ENCODE results near the gene ZC3HAV1. TPM values are rescaled to one million over a fixed set of nuclear protein-coding genes. Genes with fewer than 3 reads are reported as not detected.

Gene ZC3HAV1
- total and polyA plus RNA-seq, 9 of the 15 experiments (the other 6 are each of a cell fraction or from before 2014, with no cell fraction given), result 11.9 to 40.5 (median 23.9) TPM

DNA sequence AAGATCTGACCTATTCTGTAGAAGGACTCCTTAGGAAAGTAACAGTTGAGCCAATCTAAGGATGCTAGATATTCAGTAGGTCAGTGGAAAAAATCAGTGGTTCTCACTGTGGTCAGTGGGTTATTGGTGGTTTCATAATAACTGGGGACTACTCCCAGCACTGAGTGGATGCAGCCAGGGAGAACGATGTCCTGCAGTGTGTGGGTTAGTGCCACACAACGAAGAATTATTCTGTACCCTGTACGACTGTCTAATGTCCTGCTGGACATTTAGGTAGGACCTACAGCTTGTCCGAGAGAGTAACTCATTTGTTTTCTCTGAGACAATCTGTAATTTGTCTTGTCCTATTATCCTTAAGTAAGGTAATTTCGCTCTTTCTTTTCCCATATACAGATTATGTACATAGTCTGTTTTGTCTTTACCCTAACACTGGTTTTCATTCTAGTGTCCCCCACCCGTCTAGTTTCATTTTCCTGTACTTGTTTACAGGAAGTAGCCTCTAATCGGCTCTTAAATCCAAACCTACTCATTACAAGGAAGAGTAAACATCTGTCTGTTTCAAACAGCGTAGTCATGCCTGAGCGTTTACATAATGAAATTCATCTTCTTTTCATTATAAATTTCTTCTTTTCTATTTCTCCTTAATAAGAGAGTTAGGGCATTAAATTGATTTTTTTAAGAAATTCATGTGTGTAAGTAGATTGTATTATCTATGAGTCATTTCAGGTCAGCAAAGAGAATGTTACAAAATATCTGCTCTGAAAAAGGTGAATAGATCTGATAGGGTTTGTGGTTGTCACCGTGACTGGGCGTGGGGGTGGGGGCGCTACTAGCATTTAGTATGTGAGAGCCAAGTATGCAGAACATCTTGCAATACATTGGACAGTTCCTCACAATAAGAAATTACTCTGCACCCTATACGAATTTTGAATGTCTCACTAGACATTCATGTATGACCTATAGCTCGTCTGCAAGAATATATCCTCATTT, 65.4 kb downstream of the ZC3HAV1 start (continued):
- TF ChIP-seq, protein P1, sequence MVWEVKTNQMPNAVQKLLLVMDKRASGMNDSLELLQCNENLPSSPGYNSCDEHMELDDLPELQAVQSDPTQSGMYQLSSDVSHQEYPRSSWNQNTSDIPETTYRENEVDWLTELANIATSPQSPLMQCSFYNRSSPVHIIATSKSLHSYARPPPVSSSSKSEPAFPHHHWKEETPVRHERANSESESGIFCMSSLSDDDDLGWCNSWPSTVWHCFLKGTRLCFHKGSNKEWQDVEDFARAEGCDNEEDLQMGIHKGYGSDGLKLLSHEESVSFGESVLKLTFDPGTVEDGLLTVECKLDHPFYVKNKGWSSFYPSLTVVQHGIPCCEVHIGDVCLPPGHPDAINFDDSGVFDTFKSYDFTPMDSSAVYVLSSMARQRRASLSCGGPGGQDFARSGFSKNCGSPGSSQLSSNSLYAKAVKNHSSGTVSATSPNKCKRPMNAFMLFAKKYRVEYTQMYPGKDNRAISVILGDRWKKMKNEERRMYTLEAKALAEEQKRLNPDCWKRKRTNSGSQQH (CRISPR knock-in tag; IDR thresholded peaks at IDR 0.05), result no peak
- TF ChIP-seq YBX1 (IDR thresholded peaks at IDR 0.05) (no peak), ZNF347 (CRISPR knock-in tag; IDR thresholded peaks at IDR 0.05; ENCODE audit: low read depth) (no peak), PURB (CRISPR knock-in tag; IDR thresholded peaks at IDR 0.05; ENCODE audit: low read depth) (no peak), NR2C1 (IDR thresholded peaks at IDR 0.05) (no peak), NR2C1 (tag; IDR thresholded peaks at IDR 0.05) (peak; percentile 31; the same call in 1 of the 2 replicates), ILK (tag; IDR thresholded peaks at IDR 0.05; ENCODE audit: borderline replicate concordance, low read depth) (no peak), ZNF668 (CRISPR knock-in tag; IDR thresholded peaks at IDR 0.05) (no peak), POLR2A (conservative IDR thresholded peaks at IDR 0.05) (no peak), NFXL1 (CRISPR knock-in tag; IDR thresholded peaks at IDR 0.05) (no peak), MEF2D (tag; conservative IDR thresholded peaks at IDR 0.05; ENCODE audit: low read depth) (peak; percentile 63; the same call in 1 of the 2 replicates), TRIM24 (IDR thresholded peaks at IDR 0.05) (peak; percentile 98), PCBP2 (IDR thresholded peaks at IDR 0.05; ENCODE audit: low read depth, low read length, poor library complexity, severe bottlenecking) (no peak), ZSCAN32 (CRISPR knock-in tag; IDR thresholded peaks at IDR 0.05) (no peak), RFX7 (CRISPR knock-in tag; IDR thresholded peaks at IDR 0.05) (no peak), CREM (IDR thresholded peaks at IDR 0.05; ENCODE audit: low read depth) (peak; percentile 80), MCM3 (IDR thresholded peaks at IDR 0.05) (no peak), CBX8 (IDR thresholded peaks at IDR 0.05; ENCODE audit: borderline replicate concordance, extremely low read depth, low read depth, low read length, poor library complexity, severe bottlenecking) (no peak), ATF1 (CRISPR knock-in tag; IDR thresholded peaks at IDR 0.05) (no peak), ATF1 (tag; IDR thresholded peaks at IDR 0.05) (peak; percentile 86), KAT2B (IDR thresholded peaks at IDR 0.05; ENCODE audit: low read depth, low read length) (no peak), SP2 (IDR thresholded peaks at IDR 0.05; ENCODE audit: extremely low read depth, low read depth, low read length, poor library complexity, severe bottlenecking) (no peak), RFX5 (IDR thresholded peaks at IDR 0.05; ENCODE audit: low read depth, low read length) (no peak)
- TF ChIP-seq, protein P2, sequence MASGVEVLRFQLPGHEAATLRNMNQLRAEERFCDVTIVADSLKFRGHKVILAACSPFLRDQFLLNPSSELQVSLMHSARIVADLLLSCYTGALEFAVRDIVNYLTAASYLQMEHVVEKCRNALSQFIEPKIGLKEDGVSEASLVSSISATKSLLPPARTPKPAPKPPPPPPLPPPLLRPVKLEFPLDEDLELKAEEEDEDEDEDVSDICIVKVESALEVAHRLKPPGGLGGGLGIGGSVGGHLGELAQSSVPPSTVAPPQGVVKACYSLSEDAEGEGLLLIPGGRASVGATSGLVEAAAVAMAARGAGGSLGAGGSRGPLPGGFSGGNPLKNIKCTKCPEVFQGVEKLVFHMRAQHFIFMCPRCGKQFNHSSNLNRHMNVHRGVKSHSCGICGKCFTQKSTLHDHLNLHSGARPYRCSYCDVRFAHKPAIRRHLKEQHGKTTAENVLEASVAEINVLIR (CRISPR knock-in tag; IDR thresholded peaks at IDR 0.05), result 0 out of 2 replicates have a peak, but pooled peaks have one; percentile 9
- TF ChIP-seq, protein P3, sequence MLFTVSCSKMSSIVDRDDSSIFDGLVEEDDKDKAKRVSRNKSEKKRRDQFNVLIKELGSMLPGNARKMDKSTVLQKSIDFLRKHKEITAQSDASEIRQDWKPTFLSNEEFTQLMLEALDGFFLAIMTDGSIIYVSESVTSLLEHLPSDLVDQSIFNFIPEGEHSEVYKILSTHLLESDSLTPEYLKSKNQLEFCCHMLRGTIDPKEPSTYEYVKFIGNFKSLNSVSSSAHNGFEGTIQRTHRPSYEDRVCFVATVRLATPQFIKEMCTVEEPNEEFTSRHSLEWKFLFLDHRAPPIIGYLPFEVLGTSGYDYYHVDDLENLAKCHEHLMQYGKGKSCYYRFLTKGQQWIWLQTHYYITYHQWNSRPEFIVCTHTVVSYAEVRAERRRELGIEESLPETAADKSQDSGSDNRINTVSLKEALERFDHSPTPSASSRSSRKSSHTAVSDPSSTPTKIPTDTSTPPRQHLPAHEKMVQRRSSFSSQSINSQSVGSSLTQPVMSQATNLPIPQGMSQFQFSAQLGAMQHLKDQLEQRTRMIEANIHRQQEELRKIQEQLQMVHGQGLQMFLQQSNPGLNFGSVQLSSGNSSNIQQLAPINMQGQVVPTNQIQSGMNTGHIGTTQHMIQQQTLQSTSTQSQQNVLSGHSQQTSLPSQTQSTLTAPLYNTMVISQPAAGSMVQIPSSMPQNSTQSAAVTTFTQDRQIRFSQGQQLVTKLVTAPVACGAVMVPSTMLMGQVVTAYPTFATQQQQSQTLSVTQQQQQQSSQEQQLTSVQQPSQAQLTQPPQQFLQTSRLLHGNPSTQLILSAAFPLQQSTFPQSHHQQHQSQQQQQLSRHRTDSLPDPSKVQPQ (CRISPR knock-in tag; IDR thresholded peaks at IDR 0.05; ENCODE audit: borderline replicate concordance), result no peak

All from K562 (cell line).